H1 (cell line): ENCODE measurements around the gene COMP. TPM values are rescaled to one million over a fixed set of nuclear protein-coding genes. Genes with fewer than 3 reads are reported as not detected.

Experiments
- CTCF ChIA-PET: fragments of 300-600 bp; sonication (Branson Sonifier 250); formaldehyde crosslinking; loops from one replicate; lab custom pipeline; 2021; ENCODE audit not compliant: partially characterized antibody; lab: Charles Lee
- POLR2A ChIA-PET: fragments of 300-600 bp; sonication (Branson Sonifier 250); formaldehyde crosslinking; loops from one replicate; lab custom pipeline; 2021; ENCODE audit warnings: inconsistent platforms; ENCODE audit not compliant: partially characterized antibody; lab: Charles Lee
- DNase-seq, 2 experiments: peaks; one replicate each; pipeline versions ENCODE4 v3.0.0 to v3.0.0-alpha.2; 2010 to 2022; ENCODE audit warnings: low spot score in 2 of 2, low read depth in 1 of 2, mixed read lengths in 1 of 2
- FAIRE-seq: peaks from 2 replicates; lab custom pipeline; 2011; peaks lifted over from hg19 to GRCh38; lab: Jason Lieb, UNC
- H2AFZ ChIP-seq: 2 replicates; pipeline ENCODE4 v1.8.1; 2012; ENCODE audit warnings: low read length, inconsistent platforms
- H2AK5ac ChIP-seq: 2 replicates; pipeline ENCODE4 v1.6.1; 2013; ENCODE audit warnings: low read depth, low read length
- H2BK120ac ChIP-seq: replicated peaks from 2 replicates; pipeline ENCODE3; 2013; ENCODE audit warnings: low read depth, low read length, inconsistent platforms
- H2BK12ac ChIP-seq: 2 replicates; pipeline ENCODE4 v1.6.1; 2013; ENCODE audit warnings: low read depth, low read length
- H2BK15ac ChIP-seq: 2 replicates; pipeline ENCODE4 v1.6.1; 2013; ENCODE audit warnings: low read length
- H2BK20ac ChIP-seq: 2 replicates; pipeline ENCODE4 v1.6.1; 2013; ENCODE audit warnings: low read length
- H2BK5ac ChIP-seq: 2 replicates; pipeline ENCODE4 v1.6.1; 2013; ENCODE audit warnings: low read depth, low read length
- H3K14ac ChIP-seq: 2 replicates; pipeline ENCODE4 v1.6.1; 2013; ENCODE audit warnings: inconsistent platforms; ENCODE audit not compliant: insufficient read length
- H3K18ac ChIP-seq: 2 replicates; pipeline ENCODE4 v1.6.1; 2013; ENCODE audit warnings: low read length; ENCODE audit errors: extremely low read depth
- H3K23ac ChIP-seq: 2 replicates; pipeline ENCODE4 v1.6.1; 2013; ENCODE audit warnings: inconsistent platforms; ENCODE audit not compliant: insufficient read length
- H3K23me2 ChIP-seq: 2 replicates; pipeline ENCODE4 v1.6.1; 2013; ENCODE audit warnings: low read depth, low read length
- H3K27ac ChIP-seq: 2 replicates; pipeline ENCODE4 v1.6.1; 2011; ENCODE audit warnings: low read depth, low read length, inconsistent platforms
- H3K27me3 ChIP-seq, 4 experiments: replicated peaks in 1 of 4; 1 replicate in 1 of 4; 2 replicates in 3 of 4; pipeline versions ENCODE4 v1.6.1 to v1.8.1; 2011 to 2013; ENCODE audit warnings: low read length in 3 of 4, mild to moderate bottlenecking in 3 of 4, inconsistent platforms in 2 of 4, mixed read lengths in 2 of 4, moderate library complexity in 1 of 4; ENCODE audit not compliant: control insufficient read depth in 3 of 4, insufficient read depth in 3 of 4; ENCODE audit errors: extremely low read depth in 1 of 4
- H3K36me3 ChIP-seq, 4 experiments: 2 replicates each; pipeline versions ENCODE4 v1.6.1 to v1.8.1; 2011 to 2013; ENCODE audit warnings: mild to moderate bottlenecking in 4 of 4, low read length in 3 of 4, moderate library complexity in 2 of 4, control low read depth in 1 of 4, inconsistent platforms in 1 of 4; ENCODE audit not compliant: insufficient read depth in 4 of 4, control insufficient read depth in 2 of 4
- H3K4ac ChIP-seq: replicated peaks from 2 replicates; pipeline ENCODE3; 2013; ENCODE audit warnings: low read length, low read depth, mixed read lengths, inconsistent platforms; ENCODE audit not compliant: insufficient read length
- H3K4me1 ChIP-seq, 4 experiments: replicated peaks in 1 of 4; 1 replicate in 1 of 4; 2 replicates in 3 of 4; pipeline versions ENCODE4 v1.6.1 to v1.8.1; 2011 to 2013; ENCODE audit warnings: low read length in 3 of 4, inconsistent platforms in 2 of 4, mixed read lengths in 1 of 4; ENCODE audit not compliant: insufficient read depth in 4 of 4, control insufficient read depth in 3 of 4
- H3K4me2 ChIP-seq, 2 experiments: 2 replicates each; pipeline versions ENCODE4 v1.6.1 to v1.8.1; 2011 to 2013; ENCODE audit warnings: low read depth in 2 of 2, low read length in 2 of 2, control low read depth in 1 of 2, inconsistent platforms in 1 of 2, mild to moderate bottlenecking in 1 of 2; ENCODE audit not compliant: insufficient read depth in 1 of 2
- H3K4me3 ChIP-seq, 4 experiments: fragments of 200-600, 300-600 bp in 1 of 4; sonication (generic), shearing (Covaris generic), sonication (Bioruptor Twin) in 1 of 4; 2 replicates each; pipeline versions ENCODE4 v1.5.1 to v1.8.1; 2011 to 2016; ENCODE audit warnings: low read length in 4 of 4, low read depth in 3 of 4, control low read depth in 2 of 4, inconsistent platforms in 2 of 4, mild to moderate bottlenecking in 2 of 4, mixed read lengths in 1 of 4, moderate library complexity in 1 of 4; ENCODE audit not compliant: insufficient read depth in 2 of 4; ENCODE audit errors: extremely low read depth in 1 of 4
- H3K56ac ChIP-seq: replicated peaks from 2 replicates; pipeline ENCODE3; 2013; ENCODE audit warnings: low read depth, mild to moderate bottlenecking, mixed read lengths, low read length, inconsistent platforms; ENCODE audit not compliant: insufficient read length
- H3K79me1 ChIP-seq: 2 replicates; pipeline ENCODE4 v1.6.1; 2013; ENCODE audit warnings: low read depth, low read length, control low read depth
- H3K79me2 ChIP-seq, 2 experiments: 2 replicates each; pipeline versions ENCODE4 v1.6.1 to v1.8.1; 2012 to 2013; ENCODE audit warnings: low read length in 2 of 2, mild to moderate bottlenecking in 2 of 2, inconsistent platforms in 1 of 2; ENCODE audit not compliant: insufficient read depth in 2 of 2, control insufficient read depth in 1 of 2
- H3K9ac ChIP-seq, 4 experiments: replicated peaks in 1 of 4; 1 replicate in 1 of 4; 2 replicates in 3 of 4; pipeline versions ENCODE4 v1.6.1 to v1.8.1; 2011 to 2013; ENCODE audit warnings: low read depth in 3 of 4, low read length in 3 of 4, control low read depth in 2 of 4, mild to moderate bottlenecking in 2 of 4, moderate library complexity in 2 of 4, inconsistent platforms in 1 of 4; ENCODE audit errors: extremely low read depth in 1 of 4
- H3K9me3 ChIP-seq, 2 experiments: 2 replicates each; pipeline versions ENCODE4 v1.6.1 to v1.8.1; 2012 to 2013; ENCODE audit warnings: mild to moderate bottlenecking in 2 of 2, moderate library complexity in 2 of 2, control low read depth in 1 of 2, inconsistent platforms in 1 of 2, low read depth in 1 of 2, low read length in 1 of 2, mixed read lengths in 1 of 2; ENCODE audit not compliant: insufficient read depth in 2 of 2
- H4K20me1 ChIP-seq, 2 experiments: replicated peaks in 1 of 2; 2 replicates each; pipeline versions ENCODE3 to v1.8.1; 2011 to 2013; ENCODE audit warnings: inconsistent platforms in 2 of 2, low read length in 2 of 2, mild to moderate bottlenecking in 1 of 2; ENCODE audit not compliant: insufficient read depth in 2 of 2, control insufficient read depth in 1 of 2
- H4K5ac ChIP-seq: 2 replicates; pipeline ENCODE4 v1.6.1; 2013; ENCODE audit warnings: low read length, low read depth, mixed read lengths, inconsistent platforms; ENCODE audit not compliant: insufficient read length
- H4K8ac ChIP-seq: 2 replicates; pipeline ENCODE4 v1.8.0; 2013; ENCODE audit warnings: mild to moderate bottlenecking, moderate library complexity, low read length, inconsistent platforms; ENCODE audit not compliant: insufficient read depth; ENCODE audit errors: extremely low read depth
- H4K91ac ChIP-seq: replicated peaks from 2 replicates; pipeline ENCODE3; 2013; ENCODE audit warnings: low read length, mixed read lengths, inconsistent platforms; ENCODE audit not compliant: insufficient read length
- BCL11A ChIP-seq, 2 experiments: IDR thresholded peaks; one replicate each; pipeline ENCODE4 v1.6.1; 2011; ENCODE audit warnings: low read depth in 2 of 2, low read length in 2 of 2, mild to moderate bottlenecking in 2 of 2
- BRCA1 ChIP-seq: IDR thresholded peaks from 2 replicates; pipeline ENCODE4 v1.6.1; 2012; ENCODE audit warnings: low read depth, low read length, improper control_type of control experiment
- JUND ChIP-seq: IDR thresholded peaks from 2 replicates; pipeline ENCODE4 v1.6.1; 2011; ENCODE audit warnings: mild to moderate bottlenecking, improper control_type of control experiment, low read length
- MAX ChIP-seq: IDR thresholded peaks from 2 replicates; pipeline ENCODE4 v1.6.1; 2012; ENCODE audit warnings: inconsistent platforms
- NRF1 ChIP-seq: IDR thresholded peaks from 2 replicates; pipeline ENCODE4 v1.6.1; 2011; ENCODE audit warnings: mild to moderate bottlenecking, low read depth, low read length, improper control_type of control experiment
- POLR2A ChIP-seq, 2 experiments: IDR thresholded peaks; 1 replicate in 1 of 2; 2 replicates in 1 of 2; pipeline ENCODE4 v1.6.1; 2011; ENCODE audit warnings: low read depth in 2 of 2, low read length in 2 of 2, mild to moderate bottlenecking in 2 of 2; ENCODE audit errors: control extremely low read depth in 1 of 2
- SIN3A ChIP-seq, 2 experiments: IDR thresholded peaks in 1 of 2; conservative IDR thresholded peaks in 1 of 2; 2 replicates each; pipeline ENCODE4 v1.6.1; 2011 to 2012; ENCODE audit warnings: low read length in 2 of 2, improper control_type of control experiment in 1 of 2, low read depth in 1 of 2, mild to moderate bottlenecking in 1 of 2
- SIRT6 ChIP-seq: IDR thresholded peaks from one replicate; pipeline ENCODE4 v1.7.1; 2012; ENCODE audit warnings: low read length, inconsistent platforms
- SIX5 ChIP-seq: IDR thresholded peaks from 2 replicates; pipeline ENCODE4 v1.6.1; 2011; ENCODE audit warnings: mild to moderate bottlenecking, low read depth, low read length
- TAF1 ChIP-seq: IDR thresholded peaks from 2 replicates; pipeline ENCODE4 v1.6.1; 2011; ENCODE audit warnings: mild to moderate bottlenecking, low read depth, low read length
- ZNF274 ChIP-seq: IDR thresholded peaks from 2 replicates; pipeline ENCODE4 v1.7.0; 2012; ENCODE audit warnings: low read length, borderline replicate concordance; ENCODE audit errors: extremely low read depth
- WGBS, 2 experiments: shearing (Covaris generic) in 1 of 2; methylation state at CpG; one replicate each; pipeline versions ENCODE4 v1.1.6 to v1.1.7; 2013 to 2015; ENCODE audit warnings: low lambda C conversion rate in 2 of 2, mixed read lengths in 2 of 2, inconsistent platforms in 1 of 2, low coverage in 1 of 2, missing lambda C conversion rate in 1 of 2; ENCODE audit not compliant: insufficient replicate concordance in 2 of 2, insufficient coverage in 1 of 2, insufficient read length in 1 of 2; ENCODE audit errors: extremely low coverage in 1 of 2, missing lambda C conversion rate in 1 of 2; 5-methylcytosine and 5-hydroxymethylcytosine counted together
- polyA plus RNA-seq, 7 experiments: library from polyadenylated mRNA; depleted of rRNA in 3 of 7; stranded (reverse) in 5 of 7; unstranded in 2 of 7; fragments of >200 nt in 5 of 7; fragments of 200-250 nt in 2 of 7; gene quantifications; 1 replicate in 5 of 7; 2 replicates in 1 of 7; 4 replicates in 1 of 7; pipeline versions ENCODE4 v1.2.1 to v1.2.3, GENCODE V29; 2011 to 2013; ENCODE audit warnings: missing spikeins in 2 of 7, mixed read lengths in 2 of 7
- total RNA-seq: library from RNA; stranded (reverse); fragmentation: NEBNext Ultra II Directional; extraction: Animal tissue kit (Norgen Biotek cat#: 25700); gene quantifications from 2 replicates; pipeline ENCODE4 v1.2.1, GENCODE V29; 2021

The COMP gene
- total and polyA plus RNA-seq, 2 of the 8 experiments (the other 6 are each of a cell fraction or from before 2014, with no cell fraction given): 0.17 TPM

GRCh38 chr19:18781047-18781600 lies 10.0 kb downstream of the COMP start:
- Histone ChIP-seq H3K18ac (no peak overlapping the region), H3K79me1 (no peaks in the 10 kb centered on the region), H4K91ac (no peak overlapping the region), H3K27me3 (peaks cover 30 to 95% (median 87%) of the 10 kb centered on the region in 4 experiments), H4K8ac (peak overlapping the region; percentile 79), H3K4me2 (no peak overlapping the region), H3K23me2 (peaks cover 4% of the 10 kb centered on the region; the same call in 1 of the 2 replicates), H3K23ac (no peak overlapping the region), H3K56ac (no peak overlapping the region), H3K79me2 (no peaks in the 10 kb centered on the region), H3K4ac (no peak overlapping the region), H2BK15ac (no peak overlapping the region), H2AK5ac (no peak overlapping the region), H3K14ac (no peak overlapping the region), H3K9ac (no peak overlapping the region), H3K36me3 (no peaks in the 10 kb centered on the region), H2AFZ (no peak overlapping the region), H2BK5ac (no peak overlapping the region), H2BK20ac (no peak overlapping the region), H4K20me1 (peaks cover 11 to 30% of the 10 kb centered on the region in 2 experiments), H3K9me3 (no peaks in the 10 kb centered on the region), H4K5ac (no peak overlapping the region), H3K27ac (no peak overlapping the region), H2BK12ac (no peak overlapping the region), H2BK120ac (no peak overlapping the region), H3K4me1 (peaks cover 3 to 9% (median 6%) of the 10 kb centered on the region in 4 experiments; a peak in 6 of 7 replicates), H3K4me3 (no peak overlapping the region)
- ChIA-PET POLR2A (interaction anchor here (0.6 to 1.1 kb wide), 4 partner anchors 12 to 86 kb away, joined by 3 to 5 read pairs (median 3); partner anchors contain the start of gene UPF1), CTCF (interaction anchor here (0.8 to 10.9 kb wide), 12 partner anchors 10 to 331 kb away, joined by 3 to 132 read pairs (median 3); no protein-coding TSS in a partner anchor)
- 78% methylated on average over 14 of the region's 14 CpGs; no CpG with 5 or more reads in 1 of the 2 experiments for WGBS, 2 experiments
- DNase-seq (no peak), FAIRE-seq (no peak)
- no peak for TF ChIP-seq POLR2A (IDR thresholded peaks at IDR 0.05; ENCODE audit: control extremely low read depth in 1 of 2, low read depth in 2 of 2, low read length in 2 of 2)
- no peak for TF ChIP-seq SIX5
- no peak for TF ChIP-seq MAX
- TF ChIP-seq JUND: no peak
- TF ChIP-seq TAF1: no peak
- TF ChIP-seq BRCA1: no peak
- no peak for TF ChIP-seq SIRT6
- TF ChIP-seq BCL11A (IDR thresholded peaks at IDR 0.05; ENCODE audit: low read depth in 2 of 2, low read length in 2 of 2): no peak
- TF ChIP-seq SIN3A (conservative IDR thresholded peaks at IDR 0.05 in 1 of 2, IDR thresholded peaks at IDR 0.05 in 1 of 2; ENCODE audit: low read depth in 1 of 2, low read length in 2 of 2): no peak
- TF ChIP-seq NRF1: no peak
- TF ChIP-seq ZNF274: no peak
